HG02571 (cell line): ENCODE measurements around the gene PHLPP1.

Source experiments
- ATAC-seq: cut with Tn5 transposase; IDR thresholded peaks from one replicate; pipeline ENCODE4 v1.9.1; 2021; ENCODE audit warnings: mild to moderate bottlenecking, moderate library complexity; ENCODE audit not compliant: unreplicated experiment

PHLPP1 gene

GRCh38 chr18:62933261-62933887, 218.0 kb downstream of the PHLPP1 start:
- no peak for ATAC-seq

GRCh38 chr18:62935994-62936393, 220.7 kb downstream of the PHLPP1 start:
- no peak for ATAC-seq

- ATAC-seq: no peak
These were observed 221.7 kb downstream of the PHLPP1 start for GRCh38 chr18:62937065-62937464.

GRCh38 chr18:62938006-62938405, 222.7 kb downstream of the PHLPP1 start:
- ATAC-seq: no peak

GRCh38 chr18:62938487-62938886, 223.1 kb downstream of the PHLPP1 start:
- no peak for ATAC-seq

- no peak for ATAC-seq
These were observed 224.1 kb downstream of the PHLPP1 start for GRCh38 chr18:62939433-62939832.

- no peak for ATAC-seq
These were observed 224.6 kb downstream of the PHLPP1 start for GRCh38 chr18:62939926-62940325.

- no peak for ATAC-seq
These were observed 227.2 kb downstream of the PHLPP1 start for GRCh38 chr18:62942578-62942977.

GRCh38 chr18:62944454-62944853, 229.1 kb downstream of the PHLPP1 start:
- ATAC-seq: no peak

GRCh38 chr18:62948788-62949187, 233.4 kb downstream of the PHLPP1 start:
- ATAC-seq: no peak

GRCh38 chr18:62950246-62950645, 234.9 kb downstream of the PHLPP1 start:
- no peak for ATAC-seq

- no peak for ATAC-seq
These were observed 237.5 kb downstream of the PHLPP1 start for GRCh38 chr18:62952807-62953206.

GRCh38 chr18:62953663-62954062, 238.3 kb downstream of the PHLPP1 start:
- ATAC-seq: no peak

- no peak for ATAC-seq
These were observed 239.0 kb downstream of the PHLPP1 start for GRCh38 chr18:62954366-62954765.

GRCh38 chr18:62957885-62958472, 242.6 kb downstream of the PHLPP1 start:
- no peak for ATAC-seq

GRCh38 chr18:62959481-62959880, 244.1 kb downstream of the PHLPP1 start:
- ATAC-seq: no peak

- no peak for ATAC-seq
These were observed 248.2 kb downstream of the PHLPP1 start for GRCh38 chr18:62963507-62963906.

- ATAC-seq: no peak
These were observed 249.1 kb downstream of the PHLPP1 start for GRCh38 chr18:62964432-62964831.

GRCh38 chr18:62967089-62967488, 251.7 kb downstream of the PHLPP1 start:
- ATAC-seq: no peak

- no peak for ATAC-seq
These were observed 258.3 kb downstream of the PHLPP1 start for GRCh38 chr18:62973689-62974088.

GRCh38 chr18:62974388-62974787, 259.0 kb downstream of the PHLPP1 start:
- no peak for ATAC-seq

GRCh38 chr18:62974928-62975675, 259.8 kb downstream of the PHLPP1 start:
- ATAC-seq: no peak
